Measurements from ENCODE around the gene TSC22D1.

Gene TSC22D1

DNA sequence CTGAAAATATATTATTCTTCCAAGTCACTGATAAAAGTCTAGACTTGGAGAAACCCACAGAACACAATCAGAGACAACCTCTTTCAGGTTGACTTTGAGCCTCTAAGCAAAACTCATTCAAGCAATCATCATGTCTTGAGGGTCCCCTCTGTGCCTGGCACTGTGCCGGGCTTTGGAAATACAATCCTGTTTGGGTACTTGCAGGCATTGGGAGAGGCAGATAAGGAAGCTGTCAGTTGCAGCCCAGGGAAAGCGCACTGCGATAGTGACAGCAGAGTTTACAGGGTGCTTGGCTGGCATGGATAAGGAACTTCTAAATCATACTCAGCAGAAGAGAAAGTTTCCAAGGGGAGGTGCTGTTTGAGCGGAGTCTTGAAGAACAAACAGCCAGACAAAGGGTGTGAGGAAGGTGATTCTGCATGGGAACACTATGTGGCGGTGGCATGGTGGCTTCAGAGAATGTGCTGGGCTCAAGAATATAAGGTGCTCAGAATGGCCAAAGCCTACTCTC is 193.4 kb downstream of the TSC22D1 start:
- no peak for DNase-seq (ENCODE audit: low spot score)

Data from AG08395 (cell line).